GM12872 (cell line): ENCODE measurements around the gene NAMPT.

Source experiments
- CTCF ChIP-seq: IDR thresholded peaks from 3 replicates; pipeline ENCODE4 v1.5.1; 2011; ENCODE audit warnings: low read depth, mild to moderate bottlenecking, low read length, moderate library complexity; ENCODE audit not compliant: insufficient read depth

NAMPT gene

GRCh38 chr7:106284714-106285050 is at the start of gene NAMPT:
TSS of gene NAMPT (minus strand) at chr7:106284983. CDS start at chr7:106284884, 99 bp downstream.
- TF ChIP-seq CTCF = no peak

GRCh38 chr7:106332201-106332600 is 47.4 kb upstream of the NAMPT start:
- TF ChIP-seq CTCF = no peak

- no peak for TF ChIP-seq CTCF
Observed at GRCh38 chr7:106331441-106332175, 46.8 kb upstream of the NAMPT start.

DNA sequence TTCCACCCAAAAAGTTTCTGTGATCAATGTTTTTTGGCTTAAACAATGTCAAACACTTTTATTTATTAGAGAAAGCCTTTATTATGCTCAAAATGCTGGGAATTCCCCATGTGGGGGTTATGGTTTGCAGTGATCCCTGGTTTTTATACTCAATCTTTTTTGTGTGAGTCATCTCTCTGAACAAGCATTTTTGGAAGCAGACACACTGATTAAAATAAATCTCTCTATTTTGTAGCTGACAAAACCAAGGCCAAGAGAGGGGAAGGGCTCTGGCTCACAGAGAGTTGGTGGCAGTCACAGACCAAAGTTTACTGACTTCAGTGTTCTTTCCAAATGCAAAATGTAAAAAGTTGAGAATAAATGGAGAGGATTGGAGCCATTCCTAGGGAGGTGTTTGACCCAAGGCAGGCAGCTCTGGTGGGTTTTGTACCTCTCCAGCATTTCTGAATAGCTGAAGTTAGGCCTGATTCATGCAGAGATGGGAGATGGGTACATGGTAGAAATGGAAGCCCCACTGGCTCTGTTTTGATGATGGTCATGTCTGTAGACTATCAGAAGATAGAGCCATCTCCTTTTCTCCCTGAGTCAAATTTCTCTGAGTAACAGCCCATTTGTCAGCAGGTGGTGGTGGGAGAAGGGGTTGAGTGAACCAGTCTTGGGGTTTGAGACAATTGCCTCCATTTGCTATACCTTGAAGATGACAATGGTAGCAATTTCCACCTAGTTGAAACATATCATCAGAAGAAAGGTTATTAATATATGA is 45.4 kb upstream of the NAMPT start:
- TF ChIP-seq CTCF = no peak

GRCh38 chr7:106329408-106329807 is 44.6 kb upstream of the NAMPT start:
- TF ChIP-seq CTCF = no peak

DNA sequence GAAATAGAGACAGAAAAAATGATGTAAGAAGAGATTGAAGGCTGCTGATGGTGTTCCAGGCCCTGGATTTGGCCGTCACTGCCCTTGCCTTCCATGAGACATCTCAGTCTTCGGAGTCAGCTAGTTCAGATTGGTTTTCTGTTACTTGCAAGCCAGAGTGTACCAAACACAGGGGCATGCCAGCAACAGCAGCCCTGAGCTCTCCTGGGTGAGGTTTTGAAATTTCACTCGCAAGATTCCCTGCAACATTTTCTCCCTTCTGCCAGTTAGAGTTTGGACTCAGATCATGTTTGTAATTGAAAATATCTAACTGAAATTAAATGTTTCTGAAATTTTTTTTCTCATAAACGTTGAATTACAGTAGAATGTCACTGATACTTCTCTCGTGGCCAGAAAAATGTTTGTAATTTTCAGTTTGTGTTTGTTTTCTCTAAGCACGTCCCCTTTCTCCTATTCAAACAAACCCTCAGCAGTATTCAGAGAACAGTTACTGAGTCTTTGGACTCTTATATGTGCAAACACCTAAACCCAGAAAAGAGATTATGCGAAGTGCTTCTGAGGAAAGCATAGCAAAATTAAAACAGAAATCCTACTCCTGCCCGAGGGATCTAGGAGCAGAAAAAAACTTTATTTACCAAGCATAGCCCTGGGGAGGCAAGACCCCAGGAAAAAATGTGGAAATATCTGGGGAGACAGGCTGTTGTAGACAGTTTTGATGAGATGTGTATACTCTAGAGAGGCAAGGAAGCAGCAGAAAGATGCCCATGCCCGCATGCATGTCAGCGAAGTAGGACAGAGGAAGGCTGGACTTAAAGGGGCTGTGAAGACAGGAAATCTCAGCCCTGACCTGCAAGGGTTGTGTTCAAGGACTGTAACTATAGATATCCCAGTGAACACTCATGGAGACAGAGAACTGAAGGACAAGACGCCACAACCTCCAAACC is 43.0 kb upstream of the NAMPT start:
- no peak for TF ChIP-seq CTCF
